PC-3 (cell line): Measurements from ENCODE around the gene CLDN9. TPM values are rescaled to one million over a fixed set of nuclear protein-coding genes. Genes with fewer than 3 reads are reported as not detected.
A peak's percentile ranks its signal among the peaks of the same experiment; 100 is the strongest.

Experiments
- ATAC-seq: fragments of 200-7000 bp; cut with Tn5 transposase; 2 replicates; pipeline ENCODE4 v1.9.1; 2020; ENCODE audit warnings: mild to moderate bottlenecking, moderate library complexity
- BruUV-seq: library from RNA; stranded (reverse); fragments of 400-500 nt; replicated peaks from 2 replicates; lab custom pipeline; 2021; lab: Mats Ljungman, UMichigan
- CTCF ChIA-PET: fragments of 300-600 bp; sonication (Branson Sonifier 250); formaldehyde crosslinking; loops from one replicate; lab custom pipeline; 2022; ENCODE audit warnings: antibody characterized with exemption; lab: Charles Lee
- POLR2A ChIA-PET: fragments of 300-600 bp; sonication (Branson Sonifier 250); formaldehyde crosslinking; loops from one replicate; lab custom pipeline; 2022; ENCODE audit warnings: antibody characterized with exemption; ENCODE audit not compliant: unreplicated experiment; lab: Charles Lee
- DNase-seq: peaks from one replicate; pipeline ENCODE4 v3.0.0-alpha.2; 2015
- H2AFZ ChIP-seq: fragments of 300-600 bp; sonication (generic); 2 replicates; pipeline ENCODE4 v1.6.0; 2016; ENCODE audit warnings: antibody characterized with exemption, low read length
- H3F3A ChIP-seq: fragments of 300-600 bp; sonication (generic); one replicate; pipeline ENCODE4 v1.6.0; 2017; ENCODE audit warnings: antibody characterized with exemption, low read length, control low read depth, mild to moderate bottlenecking; ENCODE audit not compliant: unreplicated experiment
- H3K27ac ChIP-seq: fragments of 300-600 bp; sonication (generic); 2 replicates; pipeline ENCODE4 v1.5.1; 2016; ENCODE audit warnings: mild to moderate bottlenecking, low read length
- H3K27me3 ChIP-seq: fragments of 300-600 bp; sonication (generic); 2 replicates; pipeline ENCODE4 v1.6.1; 2016; ENCODE audit warnings: low read length, mixed read lengths
- H3K36me3 ChIP-seq: fragments of 300-600 bp; sonication (generic); 2 replicates; pipeline ENCODE4 v1.6.1; 2016; ENCODE audit warnings: low read depth, mixed run types, low read length, mixed read lengths
- H3K4me1 ChIP-seq: fragments of 300-600 bp; sonication (generic); 2 replicates; pipeline ENCODE4 v1.5.1; 2016; ENCODE audit warnings: low read length; ENCODE audit not compliant: insufficient read depth
- H3K4me2 ChIP-seq: fragments of 300-600 bp; sonication (generic); 2 replicates; pipeline ENCODE4 v1.6.0; 2016; ENCODE audit warnings: low read length
- H3K4me3 ChIP-seq: fragments of 300-600 bp; sonication (generic); 2 replicates; pipeline ENCODE4 v1.5.1; 2016; ENCODE audit warnings: mild to moderate bottlenecking, low read length, mixed read lengths
- H3K79me2 ChIP-seq: fragments of 300-600 bp; sonication (generic); 2 replicates; pipeline ENCODE4 v1.6.1; 2017; ENCODE audit warnings: low read length, mixed read lengths
- H3K9ac ChIP-seq: fragments of 300-600 bp; sonication (generic); 2 replicates; pipeline ENCODE4 v1.6.0; 2016; ENCODE audit warnings: mild to moderate bottlenecking, low read length
- H3K9me2 ChIP-seq: fragments of 300-600 bp; sonication (generic); replicated peaks from 2 replicates; pipeline ENCODE4 v1.6.1; 2016; ENCODE audit warnings: mixed run types, low read length, mixed read lengths
- H3K9me3 ChIP-seq: fragments of 300-600 bp; sonication (generic); 2 replicates; pipeline ENCODE4 v1.6.1; 2016; ENCODE audit warnings: low read length, mixed read lengths
- H4K20me1 ChIP-seq: fragments of 300-600 bp; sonication (generic); 2 replicates; pipeline ENCODE4 v1.6.1; 2016; ENCODE audit warnings: low read length, mixed read lengths
- EZH2 ChIP-seq: fragments of 300-600 bp; sonication (generic); IDR thresholded peaks from one replicate; pipeline ENCODE4 v1.6.1; 2017; ENCODE audit warnings: antibody characterized with exemption, mild to moderate bottlenecking, low read length; ENCODE audit not compliant: unreplicated experiment
- EZH2phosphoT487 ChIP-seq: fragments of 300-600 bp; sonication (generic); IDR thresholded peaks from 2 replicates; pipeline ENCODE4 v1.6.1; 2018; ENCODE audit warnings: mild to moderate bottlenecking, antibody characterized with exemption, low read length, borderline replicate concordance
- intact Hi-C: fragments of 100-400 bp; cut with micrococcal nuclease; formaldehyde crosslinking; loops from 2 replicates; pipeline ENCODE4 v1.9.0; 2023
- total RNA-seq: library from RNA; depleted of rRNA; stranded (reverse); fragments of >200 nt; gene quantifications from 2 replicates; pipeline ENCODE4 v1.2.3, GENCODE V29; 2014
- TF ChIP-seq, protein P1 (sequence below): fragments of 300-600 bp; sonication (generic); conservative IDR thresholded peaks from 2 replicates; pipeline ENCODE4 v1.5.1; 2017; ENCODE audit warnings: antibody characterized with exemption, low read depth, mild to moderate bottlenecking, low read length

Gene CLDN9
- total RNA-seq, 1 experiment from 2014 or later: 0.33 TPM

DNA sequence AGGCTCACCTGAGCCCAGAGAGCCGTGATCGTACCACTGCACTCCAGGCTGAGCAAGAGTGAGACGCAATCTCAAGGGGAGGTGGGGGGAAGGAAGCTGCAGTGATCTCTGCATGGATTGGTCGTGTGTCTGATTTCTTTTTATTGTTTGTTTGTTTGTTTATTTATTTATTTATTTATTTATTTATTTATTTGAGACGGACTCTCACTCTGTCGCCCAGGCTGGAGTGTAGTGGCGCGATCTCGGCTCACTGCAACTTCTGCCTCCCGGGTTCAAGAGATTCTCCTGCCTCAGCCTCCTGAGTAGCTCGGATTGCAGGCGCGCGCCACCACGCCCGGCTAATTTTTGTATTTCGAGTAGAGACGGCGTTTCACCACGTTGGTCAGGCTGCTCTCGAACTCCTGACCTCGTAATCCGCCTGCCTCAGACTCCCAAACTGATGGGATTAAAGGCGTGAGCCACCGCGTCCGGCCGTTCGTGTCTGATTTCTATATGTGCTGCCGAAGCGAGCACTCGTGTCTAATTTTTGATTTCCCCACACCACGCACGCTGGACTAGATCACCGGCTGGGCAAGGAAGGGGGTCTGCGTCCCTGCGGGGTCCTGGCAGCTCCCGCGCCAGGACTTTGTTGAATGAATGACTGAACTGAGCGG lies 7.0 kb downstream of the CLDN9 start:
- intact Hi-C loops: no loop called here
- peaks cover 12% of the 10 kb centered on the region for H3K79me2 ChIP-seq
- TF ChIP-seq, protein P1, sequence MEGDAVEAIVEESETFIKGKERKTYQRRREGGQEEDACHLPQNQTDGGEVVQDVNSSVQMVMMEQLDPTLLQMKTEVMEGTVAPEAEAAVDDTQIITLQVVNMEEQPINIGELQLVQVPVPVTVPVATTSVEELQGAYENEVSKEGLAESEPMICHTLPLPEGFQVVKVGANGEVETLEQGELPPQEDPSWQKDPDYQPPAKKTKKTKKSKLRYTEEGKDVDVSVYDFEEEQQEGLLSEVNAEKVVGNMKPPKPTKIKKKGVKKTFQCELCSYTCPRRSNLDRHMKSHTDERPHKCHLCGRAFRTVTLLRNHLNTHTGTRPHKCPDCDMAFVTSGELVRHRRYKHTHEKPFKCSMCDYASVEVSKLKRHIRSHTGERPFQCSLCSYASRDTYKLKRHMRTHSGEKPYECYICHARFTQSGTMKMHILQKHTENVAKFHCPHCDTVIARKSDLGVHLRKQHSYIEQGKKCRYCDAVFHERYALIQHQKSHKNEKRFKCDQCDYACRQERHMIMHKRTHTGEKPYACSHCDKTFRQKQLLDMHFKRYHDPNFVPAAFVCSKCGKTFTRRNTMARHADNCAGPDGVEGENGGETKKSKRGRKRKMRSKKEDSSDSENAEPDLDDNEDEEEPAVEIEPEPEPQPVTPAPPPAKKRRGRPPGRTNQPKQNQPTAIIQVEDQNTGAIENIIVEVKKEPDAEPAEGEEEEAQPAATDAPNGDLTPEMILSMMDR: no peak
- TF ChIP-seq EZH2 (no peak), EZH2phosphoT487 (no peak)
- peak overlapping the region; percentile 79 for H2AFZ ChIP-seq
- H3K9me3 ChIP-seq: no peaks in the 10 kb centered on the region
- H4K20me1 ChIP-seq: no peaks in the 10 kb centered on the region
- H3K4me3 ChIP-seq: peak overlapping the region; percentile 94
- no TSS peak for BruUV-seq
- peaks cover 18% of the 10 kb centered on the region for H3K4me1 ChIP-seq
- H3K4me2 ChIP-seq: peak overlapping the region; percentile 99
- ATAC-seq (no peak), DNase-seq (no peak)
- no peak overlapping the region for H3K27ac ChIP-seq
- ChIA-PET CTCF (interaction anchor here (0.6 to 1.2 kb wide), 4 partner anchors 8 to 1678 kb away, joined by 3 to 5 read pairs (median 4); no protein-coding TSS in a partner anchor), POLR2A (interaction anchor here (0.6 to 1.7 kb wide), 7 partner anchors 8 to 1607 kb away, joined by 3 to 18 read pairs (median 5); partner anchors contain the start of genes NUBP2 and SPSB3)
- peaks cover 10% of the 10 kb centered on the region for H3K36me3 ChIP-seq
- no peaks in the 10 kb centered on the region for H3F3A ChIP-seq
- peak overlapping the region; percentile 91 for H3K9ac ChIP-seq
- no peaks in the 10 kb centered on the region for H3K27me3 ChIP-seq
- no peaks in the 10 kb centered on the region for H3K9me2 ChIP-seq

DNA sequence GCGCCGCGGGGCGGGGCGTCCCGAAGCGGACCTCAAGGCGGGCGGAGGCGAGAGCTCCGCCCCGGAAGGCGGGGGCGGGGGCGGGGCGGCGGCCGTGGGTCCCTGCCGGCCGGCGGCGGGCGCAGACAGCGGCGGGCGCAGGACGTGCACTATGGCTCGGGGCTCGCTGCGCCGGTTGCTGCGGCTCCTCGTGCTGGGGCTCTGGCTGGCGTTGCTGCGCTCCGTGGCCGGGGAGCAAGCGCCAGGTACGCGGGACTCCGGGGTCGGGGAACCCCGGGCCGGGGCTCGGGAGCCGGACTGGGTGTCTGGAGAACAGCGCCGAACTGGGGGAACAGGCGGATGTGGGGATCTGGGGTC lies 7.5 kb downstream of the CLDN9 start, which contains the start of gene TNFRSF12A:
TSS of gene TNFRSF12A (plus strand) at position 122 of the 357 bp plus-strand sequence. CDS start at position 152, 30 bp downstream.
- Histone ChIP-seq H3K4me3 (peak within 1 kb of the TSS; percentile 94), H3K79me2 (peaks cover 12% of the 10 kb centered on the region), H3K4me1 (peaks cover 18% of the 10 kb centered on the region), H3K27me3 (no peaks in the 10 kb centered on the region), H4K20me1 (no peaks in the 10 kb centered on the region), H3F3A (no peaks in the 10 kb centered on the region), H2AFZ (peak within 1 kb of the TSS; percentile 79), H3K9me2 (no peaks in the 10 kb centered on the region), H3K4me2 (peak within 1 kb of the TSS; percentile 99), H3K27ac (peak within 1 kb of the TSS; percentile 100), H3K36me3 (peaks cover 10% of the 10 kb centered on the region), H3K9ac (peak within 1 kb of the TSS; percentile 91), H3K9me3 (no peaks in the 10 kb centered on the region)
- DNase-seq: peak; percentile 79
- peak; percentile 3 for ATAC-seq
- BruUV-seq: no TSS peak
- TF ChIP-seq EZH2phosphoT487: no peak
- TF ChIP-seq, protein P1: no peak
- TF ChIP-seq EZH2: no peak
- intact Hi-C loops: no loop called here
- POLR2A ChIA-PET: interaction anchor here (0.6 to 1.7 kb wide), 7 partner anchors 8 to 1606 kb away, joined by 3 to 18 read pairs (median 5); partner anchors contain the start of genes NUBP2 and SPSB3
- CTCF ChIA-PET: interaction anchor here (0.6 to 1.2 kb wide), 4 partner anchors 8 to 1678 kb away, joined by 3 to 5 read pairs (median 4); no protein-coding TSS in a partner anchor
